HEK293T (cell line): Measurements from ENCODE around the gene KIRREL3.

Experiments
- ELF4 ChIP-seq: fragments of 450-650 bp; IDR thresholded peaks from 2 replicates; pipeline ENCODE4 v1.6.1; 2017; ENCODE audit warnings: antibody characterized with exemption
- HDGF ChIP-seq: fragments of 450-650 bp; IDR thresholded peaks from 2 replicates; pipeline ENCODE4 v1.6.1; 2017; ENCODE audit warnings: antibody characterized with exemption, borderline replicate concordance
- NFRKB ChIP-seq: fragments of 450-650 bp; IDR thresholded peaks from 2 replicates; pipeline ENCODE4 v1.6.1; 2016; ENCODE audit warnings: mild to moderate bottlenecking, moderate library complexity

GRCh38 chr11:126999366-126999765 lies 1.2 kb downstream of the KIRREL3 start:
- TF ChIP-seq ELF4 (no peak), NFRKB (no peak), HDGF (no peak)
